GM04504 (cell line): ENCODE results near the gene FUBP1.
A peak's percentile ranks its signal among the peaks of the same experiment; 100 is the strongest.
"Not testable (repeated sequence)": the region's sequence is repeated elsewhere in the genome, so short reads cannot be mapped to it uniquely, and the experiment has no call there.

Experiments
- DNase-seq: peaks from one replicate; pipeline ENCODE4 v3.0.0-alpha.2; 2012; ENCODE audit warnings: low read depth

FUBP1 gene, protein sequence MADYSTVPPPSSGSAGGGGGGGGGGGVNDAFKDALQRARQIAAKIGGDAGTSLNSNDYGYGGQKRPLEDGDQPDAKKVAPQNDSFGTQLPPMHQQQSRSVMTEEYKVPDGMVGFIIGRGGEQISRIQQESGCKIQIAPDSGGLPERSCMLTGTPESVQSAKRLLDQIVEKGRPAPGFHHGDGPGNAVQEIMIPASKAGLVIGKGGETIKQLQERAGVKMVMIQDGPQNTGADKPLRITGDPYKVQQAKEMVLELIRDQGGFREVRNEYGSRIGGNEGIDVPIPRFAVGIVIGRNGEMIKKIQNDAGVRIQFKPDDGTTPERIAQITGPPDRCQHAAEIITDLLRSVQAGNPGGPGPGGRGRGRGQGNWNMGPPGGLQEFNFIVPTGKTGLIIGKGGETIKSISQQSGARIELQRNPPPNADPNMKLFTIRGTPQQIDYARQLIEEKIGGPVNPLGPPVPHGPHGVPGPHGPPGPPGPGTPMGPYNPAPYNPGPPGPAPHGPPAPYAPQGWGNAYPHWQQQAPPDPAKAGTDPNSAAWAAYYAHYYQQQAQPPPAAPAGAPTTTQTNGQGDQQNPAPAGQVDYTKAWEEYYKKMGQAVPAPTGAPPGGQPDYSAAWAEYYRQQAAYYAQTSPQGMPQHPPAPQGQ

GRCh38 chr1:77978969-77979876 lies at the start of gene FUBP1:
TSS of gene FUBP1 (minus strand) at chr1:77979072. CDS start at chr1:77979004, 68 bp downstream.
- DNase-seq: peak; percentile 99

- DNase-seq: not testable (repeated sequence)
These were observed 42.3 kb upstream of the FUBP1 start for GRCh38 chr1:78021134-78021533.

- DNase-seq: no peak
These were observed 40.2 kb upstream of the FUBP1 start for GRCh38 chr1:78019024-78019423.

DNA sequence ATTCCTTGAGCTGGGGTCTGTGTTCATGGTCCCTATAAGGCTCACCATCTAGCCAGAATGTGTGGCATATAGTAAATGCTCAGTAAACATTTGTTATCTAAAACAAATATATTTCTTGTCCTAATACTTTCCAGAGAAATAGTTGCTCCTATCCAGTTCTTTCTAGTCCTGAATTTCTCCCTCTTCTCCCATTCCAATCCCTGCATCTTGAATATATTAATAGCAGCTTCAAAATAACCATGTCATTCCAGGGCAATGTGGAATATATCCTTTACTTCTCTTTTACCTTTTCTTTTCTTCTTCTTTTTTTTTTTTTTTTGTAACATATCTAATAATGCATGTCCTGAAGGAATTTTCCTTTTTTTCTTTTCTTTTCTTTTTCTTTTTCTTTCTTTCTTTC lies 36.3 kb upstream of the FUBP1 start:
- DNase-seq: no peak

DNA sequence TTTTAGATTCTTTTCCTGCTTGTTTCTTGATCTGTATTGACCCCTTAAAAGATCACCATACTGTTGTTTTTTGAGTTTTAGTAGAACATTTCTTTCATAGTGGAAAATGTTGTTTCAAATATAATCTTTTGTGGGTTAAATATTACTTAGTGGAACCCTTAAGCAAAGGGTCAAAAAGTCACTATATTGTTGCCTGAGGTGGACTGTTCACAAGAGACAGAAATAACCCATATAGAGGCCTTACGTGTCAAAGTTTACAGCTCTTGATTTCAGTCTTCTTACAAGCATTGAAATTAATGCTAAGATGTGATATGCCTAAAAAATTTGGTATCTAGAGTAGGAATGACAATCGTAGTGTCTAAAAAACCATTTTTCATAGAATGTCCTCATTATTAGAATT lies 32.2 kb upstream of the FUBP1 start:
- DNase-seq: no peak

DNA sequence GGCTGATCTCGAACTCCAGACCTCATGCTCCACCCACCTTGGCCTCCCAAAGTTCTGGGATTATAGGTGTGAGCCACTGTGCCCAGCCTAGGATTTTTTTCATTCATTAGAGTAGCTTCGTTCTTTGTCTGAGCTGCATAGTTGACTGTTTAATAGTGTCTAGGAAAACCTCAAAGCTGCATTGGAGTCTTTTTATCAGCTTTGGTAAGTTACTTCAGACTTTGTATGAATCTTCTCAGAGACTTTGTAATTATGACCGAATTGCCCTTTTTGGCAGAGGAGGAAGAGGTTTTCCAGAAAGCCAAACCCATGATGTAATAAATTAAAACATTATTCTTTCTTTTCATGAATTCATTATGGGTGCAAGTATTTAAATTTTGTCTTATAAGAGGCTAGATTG lies 31.0 kb upstream of the FUBP1 start:
- DNase-seq: peak; percentile 13

DNA sequence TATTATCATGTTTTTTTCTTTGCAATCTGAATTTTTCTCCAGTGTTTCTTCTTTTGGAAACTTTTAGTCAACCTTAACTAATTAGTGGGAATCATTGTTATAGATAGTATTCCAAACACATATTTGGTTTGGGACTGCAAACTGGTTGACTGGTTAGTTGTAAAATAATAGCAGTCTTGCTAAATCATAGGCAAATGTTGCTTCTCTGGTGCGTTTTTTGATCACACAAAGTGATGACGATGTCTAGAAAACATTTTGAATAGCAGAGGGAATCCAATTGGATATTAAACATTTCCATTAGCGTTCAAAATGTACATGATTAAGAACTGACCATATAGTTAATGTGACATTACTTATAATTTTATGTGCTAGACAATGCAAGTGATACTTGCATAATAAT lies 30.4 kb upstream of the FUBP1 start:
- DNase-seq: no peak

- DNase-seq: no peak
These were observed 28.9 kb upstream of the FUBP1 start for GRCh38 chr1:78007677-78008341.

GRCh38 chr1:78006521-78006920 lies 27.6 kb upstream of the FUBP1 start:
- no peak for DNase-seq

GRCh38 chr1:78005755-78006154 lies 26.9 kb upstream of the FUBP1 start:
- peak; percentile 67 for DNase-seq

GRCh38 chr1:78005448-78005722 lies 26.5 kb upstream of the FUBP1 start:
- no peak for DNase-seq

- peak; percentile 91 for DNase-seq
These were observed 26.0 kb upstream of the FUBP1 start, which contains the start of gene DNAJB4 for GRCh38 chr1:78004719-78005447. TSS of gene DNAJB4 (plus strand) at chr1:78004939. CDS start at chr1:78005111, 172 bp downstream.

DNA sequence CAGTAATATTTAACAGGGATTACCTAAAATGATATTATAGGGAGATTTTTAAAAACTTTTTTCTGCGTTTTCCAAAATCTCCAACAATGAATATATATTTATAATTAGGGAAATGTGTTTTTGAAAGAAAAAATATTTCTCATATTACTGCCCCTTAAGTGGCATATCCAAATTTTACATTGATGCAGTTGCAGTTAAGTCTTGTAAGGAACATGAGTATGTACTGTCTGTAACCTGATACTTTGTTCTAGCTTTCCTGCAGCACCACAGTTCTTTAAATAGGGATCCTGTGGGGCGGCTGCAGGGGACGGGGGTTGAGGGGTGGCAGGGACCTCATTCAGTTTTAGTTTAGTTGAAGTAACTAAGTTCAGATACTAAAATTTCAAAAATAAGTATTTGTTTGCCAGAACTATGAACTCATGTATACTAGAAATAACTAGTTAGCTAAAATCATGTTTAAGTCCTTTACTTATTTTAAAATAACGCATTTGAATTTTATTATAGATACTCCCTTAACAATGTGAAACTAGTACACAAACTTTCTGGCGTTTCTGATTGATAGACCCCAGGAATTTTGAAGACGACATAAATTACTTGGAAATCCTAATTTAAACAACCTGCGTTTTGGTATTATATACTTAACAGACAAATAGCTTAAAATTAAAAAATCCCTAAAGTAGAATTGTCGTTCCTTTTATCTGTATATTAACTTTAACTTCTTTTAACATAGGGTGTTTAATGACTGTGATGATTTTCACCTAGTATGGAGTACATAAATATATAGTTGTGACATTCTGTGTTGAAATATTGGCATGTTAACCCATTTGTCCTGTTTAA lies 25.2 kb upstream of the FUBP1 start:
- peak; percentile 24 for DNase-seq

DNA sequence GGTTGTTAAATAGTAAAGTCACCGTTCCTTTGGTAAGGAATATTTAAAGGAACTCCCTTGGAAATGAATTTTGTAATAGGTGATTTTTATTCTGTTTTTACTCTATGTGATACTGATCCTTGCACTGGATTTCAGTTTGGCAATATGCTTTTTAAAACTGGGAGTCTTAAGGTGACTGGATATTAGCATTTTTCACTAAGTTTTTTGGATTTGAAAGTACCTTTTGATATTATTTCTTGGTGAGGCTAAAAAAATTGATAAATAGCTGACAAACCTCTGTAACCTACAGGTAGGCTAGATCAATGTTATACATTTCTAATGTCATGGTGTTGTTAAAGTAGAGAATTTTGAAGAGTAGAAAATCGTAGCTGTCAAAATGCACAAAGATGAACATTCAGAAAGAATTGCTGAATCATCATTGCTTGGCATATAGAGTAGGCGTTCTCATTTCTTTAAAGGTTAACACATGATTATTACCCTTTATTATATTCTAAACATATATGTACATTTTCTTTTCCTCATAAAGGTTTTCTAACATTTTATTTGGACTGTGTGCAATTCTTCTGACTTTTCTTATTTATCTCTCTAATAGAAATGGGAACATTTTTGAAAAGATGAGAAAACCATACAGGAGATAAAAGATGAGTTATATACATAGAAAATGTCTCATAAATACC lies 24.3 kb upstream of the FUBP1 start:
- no peak for DNase-seq

GRCh38 chr1:78000536-78000935 lies 21.7 kb upstream of the FUBP1 start:
- DNase-seq: not testable (repeated sequence)

- DNase-seq: no peak
These were observed 17.9 kb upstream of the FUBP1 start for GRCh38 chr1:77996734-77997133.

- DNase-seq: no peak
These were observed 15.3 kb upstream of the FUBP1 start for GRCh38 chr1:77994117-77994705.

DNA sequence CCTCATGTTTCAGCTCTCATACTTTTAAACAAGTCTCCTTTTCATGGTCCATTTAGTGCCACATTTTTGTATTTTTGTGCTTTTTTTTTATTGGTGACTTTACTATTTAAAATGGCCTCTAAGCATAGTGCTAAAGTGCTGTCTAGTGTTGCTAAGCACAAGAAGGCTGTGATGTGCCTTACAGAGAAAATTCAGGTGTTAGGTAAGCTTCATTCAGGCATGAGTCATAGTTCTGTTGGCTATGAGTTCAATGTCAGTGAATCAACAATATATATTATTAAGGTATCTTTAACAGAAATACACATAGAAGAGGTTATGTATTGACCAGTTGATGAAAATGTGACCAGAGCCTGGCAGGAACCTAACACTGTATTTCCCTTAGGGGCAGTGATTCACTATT lies 12.8 kb upstream of the FUBP1 start:
- DNase-seq: no peak

- DNase-seq: no peak
These were observed 11.8 kb upstream of the FUBP1 start for GRCh38 chr1:77990629-77991204.
